ENCODE data around the gene AP2B1. TPM values are rescaled to one million over a fixed set of nuclear protein-coding genes. Genes with fewer than 3 reads are reported as not detected.

AP2B1 gene
- total RNA-seq, 2 experiments from 2014 or later: 161 to 172 TPM

DNA sequence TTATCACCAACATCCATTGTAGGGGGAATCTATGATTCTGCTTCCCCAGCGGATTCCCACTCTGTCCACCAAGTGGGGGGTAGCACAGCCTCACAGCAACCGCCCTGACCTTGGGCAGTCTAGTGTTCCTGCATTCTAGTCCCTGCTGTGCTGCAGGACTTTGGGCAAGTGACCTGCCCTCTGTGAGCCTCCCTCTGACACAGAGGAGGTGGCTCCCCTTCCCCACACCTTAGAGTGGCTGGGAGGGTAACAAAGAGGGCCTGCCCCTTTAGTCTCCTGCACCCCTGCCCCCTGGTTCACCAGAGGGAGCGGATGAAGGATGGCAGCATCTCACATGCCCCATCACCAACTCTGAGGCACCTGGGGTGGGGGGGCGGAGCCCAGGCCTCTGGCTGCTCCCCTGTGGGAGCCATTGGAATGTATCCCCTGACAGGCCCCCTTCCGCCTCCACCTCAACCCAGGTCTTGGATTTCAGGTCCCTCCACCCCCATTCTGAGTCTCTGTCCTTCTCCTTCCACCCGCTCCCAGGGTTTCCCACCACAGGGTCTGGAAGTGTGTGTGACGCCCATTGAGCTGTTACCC is 155.9 kb downstream of the AP2B1 start:
- ATAC-seq (no peak), DNase-seq (no peak)
- Mint-ChIP-seq H3K27me3 (ENCODE audit: low read depth) (peaks cover 29% of the 10 kb centered on the region), H3K4me3 (no peak overlapping the region), H3K4me1 (ENCODE audit: low read depth) (peaks cover 7% of the 10 kb centered on the region), H3K36me3 (ENCODE audit: low read depth) (no peaks in the 10 kb centered on the region), H3K9me3 (ENCODE audit: insufficient read depth) (no peaks in the 10 kb centered on the region), H3K27ac (no peak overlapping the region)
- POLR2A ChIA-PET: no interaction called here
- CTCF ChIA-PET: interaction anchor here (1.4 to 1.7 kb wide), 2 partner anchors 21 to 62 kb away, joined by 3 to 7 read pairs; no protein-coding TSS in a partner anchor

DNA sequence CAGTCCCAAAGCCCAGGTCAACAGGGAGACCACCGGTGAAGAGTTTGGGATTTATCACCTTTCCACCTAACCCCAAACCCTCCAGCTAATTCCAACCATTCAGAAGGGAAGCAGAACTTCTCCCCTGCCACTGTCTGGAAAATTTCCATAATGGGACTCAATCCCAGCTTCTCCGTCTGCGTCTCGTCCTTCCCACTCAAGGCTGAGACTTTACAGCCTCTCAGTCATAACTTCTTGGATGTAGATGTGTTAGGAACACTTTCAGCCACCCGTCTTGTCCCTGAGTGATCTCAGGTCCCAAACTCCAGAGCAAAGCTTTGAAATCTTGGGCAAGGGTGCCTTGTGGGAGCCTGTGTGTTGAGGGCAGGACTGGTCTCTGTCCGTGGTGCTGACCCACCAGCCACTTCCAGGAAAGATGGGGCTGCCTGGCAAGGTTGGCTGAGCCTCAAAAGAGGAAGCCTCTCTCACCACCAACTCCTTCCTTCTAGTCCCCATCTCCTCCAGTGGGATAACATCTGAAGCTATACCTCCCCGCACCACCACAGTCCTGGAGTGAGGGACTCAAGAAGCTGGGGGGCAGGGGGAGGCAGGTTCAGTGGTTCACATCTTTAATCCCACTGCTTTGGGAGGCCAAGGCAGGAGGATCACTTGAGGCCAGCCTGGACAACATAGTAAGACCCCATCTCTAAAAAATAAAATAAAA is 156.7 kb downstream of the AP2B1 start:
- DNase-seq: peak; percentile 45
- CTCF ChIA-PET: interaction anchor here (1.7 kb wide), 1 partner anchor 20 kb away, joined by 7 read pairs; no protein-coding TSS in a partner anchor
- POLR2A ChIA-PET: no interaction called here

DNA sequence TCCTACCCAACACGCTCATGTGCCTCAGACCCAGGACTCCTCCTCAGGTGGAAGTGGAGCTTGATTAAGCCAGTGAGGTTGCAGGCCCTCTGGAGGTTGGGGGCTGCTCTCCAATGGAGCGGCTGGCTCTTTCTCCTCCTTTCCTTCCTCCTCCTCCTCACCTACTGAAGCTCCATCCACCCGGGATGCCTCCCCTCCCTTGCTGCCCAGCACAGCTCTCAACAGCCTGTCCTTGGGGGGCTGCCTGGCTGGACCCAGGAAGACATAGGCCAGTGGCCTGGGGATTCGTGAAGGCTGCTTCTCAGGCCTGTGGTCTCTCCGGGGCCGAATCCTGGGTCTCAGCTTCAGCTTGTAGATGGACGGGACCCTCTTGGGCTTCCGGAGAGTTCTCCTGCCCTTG is 157.7 kb downstream of the AP2B1 start:
- H3K36me3 Mint-ChIP-seq (ENCODE audit: low read depth): no peaks in the 10 kb centered on the region
- CTCF ChIA-PET: interaction anchor here (1.1 to 1.3 kb wide), 3 partner anchors 19 to 131 kb away, joined by 3 to 4 read pairs (median 3); no protein-coding TSS in a partner anchor
- H3K9me3 Mint-ChIP-seq (ENCODE audit: insufficient read depth): no peaks in the 10 kb centered on the region
- ATAC-seq (no peak), DNase-seq (no peak)
- no peak overlapping the region for H3K4me3 Mint-ChIP-seq
- H3K27ac Mint-ChIP-seq: no peak overlapping the region
- POLR2A ChIA-PET: interaction anchor here (1.4 kb wide), 1 partner anchor 123 kb away, joined by 3 read pairs; no protein-coding TSS in a partner anchor
- H3K4me1 Mint-ChIP-seq (ENCODE audit: low read depth): peaks cover 10% of the 10 kb centered on the region
- H3K27me3 Mint-ChIP-seq (ENCODE audit: low read depth): peaks cover 35% of the 10 kb centered on the region

More for the DNA sequence above, 156.7 kb downstream of the AP2B1 start:
- Mint-ChIP-seq H3K9me3 (ENCODE audit: insufficient read depth) (no peaks in the 10 kb centered on the region), H3K36me3 (ENCODE audit: low read depth) (no peaks in the 10 kb centered on the region), H3K27me3 (ENCODE audit: low read depth) (peaks cover 31% of the 10 kb centered on the region), H3K4me1 (ENCODE audit: low read depth) (peaks cover 7% of the 10 kb centered on the region), H3K27ac (no peak overlapping the region), H3K4me3 (no peak overlapping the region)
- no peak for ATAC-seq

DNA sequence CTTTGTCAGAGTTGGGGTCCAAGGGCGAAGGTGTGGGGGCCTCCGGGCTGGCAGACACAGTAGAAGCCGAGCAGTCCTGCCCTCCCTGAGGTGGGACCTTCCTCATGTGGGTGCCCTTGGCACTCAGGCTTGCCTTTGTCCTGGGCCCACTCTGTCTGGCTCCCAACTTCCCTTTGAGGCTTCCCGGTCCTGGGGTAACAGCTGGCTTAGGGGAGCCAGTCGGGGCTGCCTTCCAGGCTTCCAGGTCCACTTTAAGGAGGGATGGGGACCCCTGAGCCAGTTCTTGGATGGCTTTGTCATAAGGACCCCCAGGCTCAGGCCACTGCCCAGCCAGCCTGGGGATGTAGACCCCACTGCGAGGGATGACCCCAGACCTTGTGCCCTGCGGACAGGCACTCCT is 158.1 kb downstream of the AP2B1 start:
- Mint-ChIP-seq H3K27ac (no peak overlapping the region), H3K4me1 (ENCODE audit: low read depth) (peaks cover 12% of the 10 kb centered on the region), H3K36me3 (ENCODE audit: low read depth) (no peaks in the 10 kb centered on the region), H3K27me3 (ENCODE audit: low read depth) (peaks cover 34% of the 10 kb centered on the region), H3K4me3 (no peak overlapping the region), H3K9me3 (ENCODE audit: insufficient read depth) (no peaks in the 10 kb centered on the region)
- CTCF ChIA-PET: interaction anchor here (1.1 to 1.3 kb wide), 3 partner anchors 19 to 132 kb away, joined by 3 to 4 read pairs (median 3); no protein-coding TSS in a partner anchor
- DNase-seq: no peak
- ATAC-seq: no peak
- POLR2A ChIA-PET: interaction anchor here (0.6 to 1.4 kb wide), 2 partner anchors 123 to 639 kb away, joined by 3 read pairs; no protein-coding TSS in a partner anchor

DNA sequence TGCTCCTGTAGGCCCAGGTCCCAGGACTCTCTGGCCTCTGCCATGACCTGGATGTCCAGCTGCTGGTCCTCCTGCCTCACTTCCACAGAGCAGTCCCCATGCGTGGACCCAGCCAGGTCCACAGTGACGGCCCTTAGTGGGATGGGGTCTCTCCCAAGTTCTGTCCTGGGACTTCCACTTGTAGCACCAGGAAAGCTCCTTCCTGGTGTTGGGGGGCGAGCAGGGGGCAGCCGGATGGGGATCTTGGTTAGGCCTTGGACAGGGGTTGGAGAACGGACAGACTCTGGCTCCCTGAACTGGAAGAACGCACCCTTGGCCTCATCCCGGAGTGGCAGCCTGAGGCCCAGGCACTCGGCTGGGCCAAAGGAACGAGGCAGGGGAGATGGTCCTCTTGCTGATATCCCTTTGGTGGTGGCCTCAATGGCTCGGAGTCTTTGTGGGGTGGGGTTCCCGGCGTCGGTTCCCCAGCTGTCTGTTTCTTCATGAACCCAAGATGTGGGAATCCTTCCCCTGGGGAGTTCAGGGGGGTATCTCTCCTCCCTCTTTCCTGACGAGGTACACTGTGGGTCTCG is 158.7 kb downstream of the AP2B1 start:
- Mint-ChIP-seq H3K27ac (no peak overlapping the region), H3K36me3 (ENCODE audit: low read depth) (no peaks in the 10 kb centered on the region), H3K27me3 (ENCODE audit: low read depth) (peaks cover 37% of the 10 kb centered on the region), H3K4me1 (ENCODE audit: low read depth) (peaks cover 14% of the 10 kb centered on the region), H3K9me3 (ENCODE audit: insufficient read depth) (no peaks in the 10 kb centered on the region), H3K4me3 (no peak overlapping the region)
- ChIA-PET CTCF (interaction anchor here (1.1 to 5.0 kb wide), 4 partner anchors 15 to 132 kb away, joined by 3 to 81 read pairs (median 4); partner anchors contain the start of gene C17orf50), POLR2A (interaction anchor here (0.6 to 1.4 kb wide), 3 partner anchors 124 to 640 kb away, joined by 3 to 10 read pairs (median 3); no protein-coding TSS in a partner anchor)
- DNase-seq: no peak
- ATAC-seq: no peak

DNA sequence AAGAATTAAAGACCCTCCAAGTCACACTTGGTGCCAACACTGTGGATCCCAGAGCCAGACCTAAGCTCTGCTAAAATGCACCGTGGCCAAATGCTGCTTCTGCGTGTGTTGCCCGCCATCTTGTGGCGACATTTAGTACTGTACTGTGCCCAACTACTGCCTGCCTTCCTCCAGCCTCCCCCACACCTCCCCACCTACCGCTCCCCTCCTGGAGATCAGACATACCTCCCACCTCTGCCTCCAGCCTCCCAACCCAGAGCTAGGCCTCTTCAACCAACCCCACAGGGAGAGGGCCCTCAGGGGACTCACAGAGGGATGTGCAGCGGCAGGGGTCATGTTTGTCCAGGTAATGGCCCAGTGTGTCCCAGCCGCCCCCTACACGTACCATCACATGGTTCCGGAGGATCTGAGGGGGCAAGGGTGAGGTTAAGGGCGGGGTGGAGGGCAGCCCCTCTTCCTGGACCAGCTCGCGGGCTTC is 160.5 kb downstream of the AP2B1 start:
- Mint-ChIP-seq H3K27me3 (ENCODE audit: low read depth) (peaks cover 31% of the 10 kb centered on the region), H3K27ac (no peak overlapping the region)

DNA sequence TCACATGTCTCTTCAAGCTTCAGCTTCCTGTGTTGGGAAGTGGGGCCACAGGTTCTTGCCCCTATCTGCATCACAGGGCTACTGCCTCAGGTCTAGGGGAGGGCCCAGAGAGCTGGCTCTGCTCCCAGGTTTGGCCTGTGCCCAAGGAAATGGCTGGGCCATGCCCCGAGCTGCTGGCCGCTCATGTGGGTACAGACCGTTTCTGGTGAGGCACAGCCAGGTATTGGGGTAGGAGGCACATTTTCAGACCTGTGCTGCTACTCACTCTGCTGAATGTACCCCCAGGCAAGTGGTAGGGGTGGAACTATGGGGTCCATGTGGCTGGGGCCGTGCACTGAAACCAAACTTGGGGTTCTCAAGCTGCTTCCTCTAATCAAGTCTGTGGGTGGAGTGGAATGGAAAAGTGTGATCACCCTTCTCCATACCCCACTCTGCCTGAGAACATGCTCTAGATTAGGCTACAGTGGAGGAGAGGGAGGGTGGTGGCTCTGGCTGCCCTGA is 161.3 kb downstream of the AP2B1 start:
- POLR2A ChIA-PET: no interaction called here
- Mint-ChIP-seq H3K4me1 (ENCODE audit: low read depth) (peaks cover 9% of the 10 kb centered on the region), H3K9me3 (ENCODE audit: insufficient read depth) (no peaks in the 10 kb centered on the region)

More for the DNA sequence above, 160.5 kb downstream of the AP2B1 start:
- Mint-ChIP-seq H3K4me1 (ENCODE audit: low read depth) (peaks cover 9% of the 10 kb centered on the region), H3K9me3 (ENCODE audit: insufficient read depth) (no peaks in the 10 kb centered on the region), H3K4me3 (no peak overlapping the region), H3K36me3 (ENCODE audit: low read depth) (no peaks in the 10 kb centered on the region)
- ChIA-PET POLR2A (interaction anchor here (0.5 to 0.9 kb wide), 3 partner anchors 213 to 580 kb away, joined by 3 read pairs; no protein-coding TSS in a partner anchor), CTCF (interaction anchor here (0.5 to 5.0 kb wide), 59 partner anchors 8 to 1181 kb away, joined by 3 to 104 read pairs (median 4); partner anchors contain the start of genes C17orf50, NLE1, RAD51D and RASL10B)
- peak; percentile 87 for ATAC-seq
- peak; percentile 87 for DNase-seq

DNA sequence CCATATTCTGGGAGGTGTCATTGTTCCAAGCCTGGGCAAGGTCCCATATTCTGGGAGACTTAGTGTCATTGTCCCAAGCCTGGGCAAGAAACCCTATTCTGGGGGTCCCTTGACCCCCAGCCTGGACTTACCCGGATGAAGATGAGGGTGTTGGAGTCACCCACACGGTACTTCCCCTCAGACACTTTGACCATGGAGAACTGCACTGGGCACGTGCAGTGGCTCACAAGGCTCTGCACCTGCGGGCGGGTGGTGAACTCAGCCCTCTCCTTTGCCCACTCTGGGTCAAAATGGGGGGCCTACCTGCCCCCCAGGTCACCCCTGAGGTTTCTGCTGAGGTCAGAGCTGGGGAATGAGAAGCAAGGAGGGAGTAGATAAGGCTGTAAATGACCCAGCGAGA is 161.9 kb downstream of the AP2B1 start:
- peaks cover 9% of the 10 kb centered on the region for H3K4me1 Mint-ChIP-seq (ENCODE audit: low read depth)
- CTCF ChIA-PET: interaction anchor here (0.6 to 5.0 kb wide), 9 partner anchors 12 to 629 kb away, joined by 3 to 104 read pairs (median 10); partner anchors contain the start of genes C17orf50, RAD51D, SLFN12L and TAF15
- H3K9me3 Mint-ChIP-seq (ENCODE audit: insufficient read depth): no peaks in the 10 kb centered on the region
- no peak overlapping the region for H3K27ac Mint-ChIP-seq
- no peak for ATAC-seq
- H3K36me3 Mint-ChIP-seq (ENCODE audit: low read depth): no peaks in the 10 kb centered on the region
- no peak for DNase-seq
- H3K27me3 Mint-ChIP-seq (ENCODE audit: low read depth): peaks cover 29% of the 10 kb centered on the region
- POLR2A ChIA-PET: interaction anchor here (0.6 kb wide), 1 partner anchor 487 kb away, joined by 4 read pairs; no protein-coding TSS in a partner anchor
- no peak overlapping the region for H3K4me3 Mint-ChIP-seq

More for the DNA sequence above, 161.3 kb downstream of the AP2B1 start:
- H3K27me3 Mint-ChIP-seq (ENCODE audit: low read depth): peaks cover 31% of the 10 kb centered on the region
- no peaks in the 10 kb centered on the region for H3K36me3 Mint-ChIP-seq (ENCODE audit: low read depth)
- ATAC-seq (no peak), DNase-seq (no peak)
- H3K4me3 Mint-ChIP-seq: no peak overlapping the region
- CTCF ChIA-PET: interaction anchor here (1.3 to 5.0 kb wide), 16 partner anchors 13 to 629 kb away, joined by 3 to 104 read pairs (median 9); partner anchors contain the start of genes C17orf50, RAD51D, RASL10B and SLFN12L
- no peak overlapping the region for H3K27ac Mint-ChIP-seq

DNA sequence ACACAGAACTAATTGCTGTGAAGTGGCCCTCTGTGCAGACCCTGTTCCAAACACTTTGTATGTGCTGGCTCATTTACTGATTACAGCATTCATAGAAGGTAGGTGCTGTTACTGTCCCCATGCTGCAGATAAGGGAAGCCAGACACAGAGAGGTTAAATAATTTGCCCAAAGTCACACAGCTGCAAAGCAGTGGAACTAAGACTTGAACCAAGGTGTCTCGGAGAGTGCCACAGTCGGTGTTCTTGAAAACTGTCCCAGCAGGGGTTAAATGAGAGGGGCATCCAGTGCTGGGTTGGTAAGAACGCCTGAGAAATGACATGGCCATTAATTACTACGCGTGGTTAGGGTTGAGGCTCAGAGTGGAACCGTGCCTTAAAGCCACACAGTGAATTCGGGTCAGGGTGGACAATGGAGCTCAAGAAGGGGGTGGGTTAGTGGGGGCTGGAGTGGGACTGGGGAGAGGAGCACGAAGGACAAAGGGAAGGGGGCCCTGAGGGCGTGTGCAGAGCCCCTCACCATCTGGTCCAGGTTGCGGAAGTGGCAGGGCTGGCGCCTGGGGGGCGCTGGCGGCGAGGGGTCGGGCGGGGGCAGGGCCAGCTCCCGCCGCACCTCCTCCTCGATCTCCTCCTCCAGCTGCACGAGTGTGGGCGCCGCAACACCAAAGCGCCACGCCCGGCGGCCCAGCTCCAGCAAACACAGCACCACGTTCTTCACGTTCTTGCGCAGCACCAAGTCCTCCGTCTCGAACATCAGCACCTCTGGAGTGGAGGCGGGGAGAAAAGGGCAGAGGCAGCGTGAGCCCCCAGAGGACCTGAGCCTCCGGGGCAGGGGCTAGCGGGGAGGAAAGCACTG is 162.7 kb downstream of the AP2B1 start:
- POLR2A ChIA-PET: interaction anchor here (0.6 to 0.8 kb wide), 2 partner anchors 11 to 488 kb away, joined by 4 to 5 read pairs; no protein-coding TSS in a partner anchor
- DNase-seq (peak; percentile 24), ATAC-seq (no peak)
- Mint-ChIP-seq H3K4me3 (no peak overlapping the region), H3K27ac (no peak overlapping the region), H3K4me1 (ENCODE audit: low read depth) (peaks cover 9% of the 10 kb centered on the region), H3K9me3 (ENCODE audit: insufficient read depth) (no peaks in the 10 kb centered on the region), H3K27me3 (ENCODE audit: low read depth) (peaks cover 29% of the 10 kb centered on the region), H3K36me3 (ENCODE audit: low read depth) (no peaks in the 10 kb centered on the region)
- CTCF ChIA-PET: interaction anchor here (0.6 to 5.0 kb wide), 7 partner anchors 11 to 630 kb away, joined by 3 to 104 read pairs (median 20); partner anchors contain the start of genes C17orf50, RAD51D, SLFN12L and TAF15

DNA sequence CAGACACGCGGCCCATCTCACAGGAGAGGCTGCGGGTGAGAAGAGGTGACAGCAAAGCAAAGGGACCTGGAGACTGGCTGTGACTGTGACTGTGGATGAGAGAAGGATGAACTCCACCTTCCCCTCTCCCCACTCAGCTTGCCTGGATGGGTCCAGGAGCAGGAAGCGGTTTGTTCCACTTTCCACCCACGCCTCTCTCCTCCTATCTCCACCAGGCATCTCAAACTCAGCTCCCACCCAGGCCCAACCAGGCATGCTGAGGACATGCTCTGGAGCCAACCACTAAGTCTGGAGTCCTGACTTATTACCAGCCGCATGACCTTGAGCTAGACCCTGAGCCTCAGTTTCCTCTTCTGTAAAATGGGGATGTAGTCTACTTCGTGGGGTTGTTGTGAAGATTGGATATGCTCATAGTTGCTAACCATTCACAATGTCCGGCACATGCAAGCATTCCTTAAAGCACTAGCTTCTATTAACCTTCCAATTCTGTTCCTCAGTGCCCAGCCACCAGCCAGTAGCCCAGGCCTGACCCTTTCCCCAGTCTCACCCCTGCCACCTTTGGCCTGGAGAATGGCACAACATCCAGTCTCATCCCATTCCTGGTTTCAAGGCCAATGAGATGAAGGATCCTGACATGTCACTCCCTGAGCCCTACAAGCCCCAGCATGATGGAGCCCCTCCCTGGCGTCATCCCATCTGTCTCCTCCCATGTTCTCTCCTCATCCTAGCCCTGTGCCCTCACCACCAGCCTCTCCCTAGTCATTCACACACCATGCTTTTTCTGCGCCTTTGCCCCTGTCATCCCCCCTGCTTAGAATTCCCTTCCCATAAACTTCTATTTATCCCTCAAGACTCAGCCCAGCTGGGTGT is 163.6 kb downstream of the AP2B1 start:
- DNase-seq: no peak
- ATAC-seq: no peak
- ChIA-PET CTCF (interaction anchor here (1.0 to 5.0 kb wide), 6 partner anchors 10 to 138 kb away, joined by 3 to 104 read pairs (median 12); partner anchors contain the start of genes C17orf50 and TAF15), POLR2A (no interaction called here)
- Mint-ChIP-seq H3K36me3 (ENCODE audit: low read depth) (no peaks in the 10 kb centered on the region), H3K9me3 (ENCODE audit: insufficient read depth) (no peaks in the 10 kb centered on the region), H3K27ac (no peak overlapping the region), H3K4me1 (ENCODE audit: low read depth) (peaks cover 9% of the 10 kb centered on the region), H3K4me3 (no peak overlapping the region), H3K27me3 (ENCODE audit: low read depth) (peaks cover 29% of the 10 kb centered on the region)

Data from activated CD8-positive, alpha-beta T cell treated with anti-CD3 and anti-CD28 coated beads, Interleukin-2, amount 10 ng/mL, durations not matched to agents 7 days and 5 days (primary cell).